ENCODE data around the gene ILK.

Gene ILK

GRCh38 chr11:6628526-6628925 lies 25.0 kb downstream of the ILK start:
- H3K79me2 ChIP-seq (ENCODE audit: control insufficient read depth, insufficient read depth, low read length) = no peaks in the 10 kb centered on the region
- peaks cover 5% of the 10 kb centered on the region for H3K27me3 ChIP-seq (ENCODE audit: insufficient read depth, low read length, poor library complexity)
- no peak overlapping the region for H2AK5ac ChIP-seq (ENCODE audit: low read length)
- H4K8ac ChIP-seq (ENCODE audit: low read depth, low read length) = no peak overlapping the region
- H3K4me2 ChIP-seq (ENCODE audit: low read length) = no peak overlapping the region
- H3K27ac ChIP-seq (ENCODE audit: low read depth, low read length) = no peak overlapping the region
- no peak overlapping the region for H3K18ac ChIP-seq (ENCODE audit: low read length)
- H3K4me1 ChIP-seq (ENCODE audit: control insufficient read depth, low read depth, low read length) = no peaks in the 10 kb centered on the region
- no CpG with 5 or more reads among the region's 4 CpGs for WGBS (ENCODE audit: extremely low coverage, insufficient coverage, low lambda C conversion rate)
- no peak for DNase-seq
- no peaks in the 10 kb centered on the region for H3K79me1 ChIP-seq (ENCODE audit: low read length)
- H3K9ac ChIP-seq (ENCODE audit: low read length) = no peak overlapping the region
- H3K4ac ChIP-seq (ENCODE audit: low read depth, low read length) = no peak overlapping the region
- no peak overlapping the region for H3K4me3 ChIP-seq (ENCODE audit: low read length)
- H2BK15ac ChIP-seq (replicated peaks; ENCODE audit: low read depth) = no peak overlapping the region
- no peak overlapping the region for H4K5ac ChIP-seq (ENCODE audit: low read length)
- no peak overlapping the region for H2BK5ac ChIP-seq (ENCODE audit: low read length)
- H3K23ac ChIP-seq (ENCODE audit: low read length) = no peak overlapping the region
- no peaks in the 10 kb centered on the region for H3K36me3 ChIP-seq (ENCODE audit: control insufficient read depth, insufficient read depth, low read length)
- no peak overlapping the region for H2BK120ac ChIP-seq (ENCODE audit: low read depth, low read length)
- H3K56ac ChIP-seq (ENCODE audit: low read length) = no peak overlapping the region

DNA sequence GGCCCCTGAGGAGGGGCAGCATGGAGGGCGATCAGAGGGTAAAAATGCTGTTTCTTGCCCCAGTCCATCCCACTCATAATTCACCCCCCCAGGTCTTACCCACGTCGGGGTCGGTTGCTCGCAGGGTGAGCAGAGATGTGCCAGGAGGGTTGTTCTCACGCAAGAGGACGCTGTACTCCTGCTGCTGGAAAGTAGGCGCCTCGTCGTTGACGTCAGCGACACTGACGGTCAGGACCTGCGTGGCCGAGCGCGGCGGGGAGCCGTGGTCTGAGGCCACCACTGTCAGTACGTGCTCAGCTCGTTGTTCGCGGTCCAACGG lies 26.0 kb downstream of the ILK start:
- no peak overlapping the region for H4K5ac ChIP-seq (ENCODE audit: low read length)
- no peak overlapping the region for H3K4ac ChIP-seq (ENCODE audit: low read depth, low read length)
- DNase-seq = no peak
- H3K4me2 ChIP-seq (ENCODE audit: low read length) = no peak overlapping the region
- peaks cover 5% of the 10 kb centered on the region for H3K27me3 ChIP-seq (ENCODE audit: insufficient read depth, low read length, poor library complexity)
- H2BK5ac ChIP-seq (ENCODE audit: low read length) = no peak overlapping the region
- H3K79me1 ChIP-seq (ENCODE audit: low read length) = no peaks in the 10 kb centered on the region
- H3K23ac ChIP-seq (ENCODE audit: low read length) = no peak overlapping the region
- H3K18ac ChIP-seq (ENCODE audit: low read length) = no peak overlapping the region
- H3K4me3 ChIP-seq (ENCODE audit: low read length) = no peak overlapping the region
- H2BK120ac ChIP-seq (ENCODE audit: low read depth, low read length) = no peak overlapping the region
- H4K8ac ChIP-seq (ENCODE audit: low read depth, low read length) = no peak overlapping the region
- no peak overlapping the region for H3K27ac ChIP-seq (ENCODE audit: low read depth, low read length)
- WGBS (ENCODE audit: extremely low coverage, insufficient coverage, low lambda C conversion rate) = no CpG with 5 or more reads among the region's 24 CpGs
- peak overlapping the region; percentile 37 for H3K56ac ChIP-seq (ENCODE audit: low read length)
- no peaks in the 10 kb centered on the region for H3K36me3 ChIP-seq (ENCODE audit: control insufficient read depth, insufficient read depth, low read length)
- H2AK5ac ChIP-seq (ENCODE audit: low read length) = no peak overlapping the region
- no peak overlapping the region for H3K9ac ChIP-seq (ENCODE audit: low read length)
- no peaks in the 10 kb centered on the region for H3K4me1 ChIP-seq (ENCODE audit: control insufficient read depth, low read depth, low read length)
- H2BK15ac ChIP-seq (replicated peaks; ENCODE audit: low read depth) = no peak overlapping the region
- no peaks in the 10 kb centered on the region for H3K79me2 ChIP-seq (ENCODE audit: control insufficient read depth, insufficient read depth, low read length)

GRCh38 chr11:6629892-6630631 lies 26.5 kb downstream of the ILK start:
- H2BK15ac ChIP-seq (replicated peaks; ENCODE audit: low read depth) = no peak overlapping the region
- DNase-seq = peak; percentile 55
- H4K8ac ChIP-seq (ENCODE audit: low read depth, low read length) = no peak overlapping the region
- no peak overlapping the region for H2AK5ac ChIP-seq (ENCODE audit: low read length)
- no peak overlapping the region for H3K4ac ChIP-seq (ENCODE audit: low read depth, low read length)
- no peak overlapping the region for H2BK5ac ChIP-seq (ENCODE audit: low read length)
- H3K27me3 ChIP-seq (ENCODE audit: insufficient read depth, low read length, poor library complexity) = peaks cover 5% of the 10 kb centered on the region
- no peak overlapping the region for H3K4me3 ChIP-seq (ENCODE audit: low read length)
- no CpG with 5 or more reads among the region's 102 CpGs for WGBS (ENCODE audit: extremely low coverage, insufficient coverage, low lambda C conversion rate)
- peak overlapping the region; percentile 15 for H3K9ac ChIP-seq (ENCODE audit: low read length)
- H3K4me1 ChIP-seq (ENCODE audit: control insufficient read depth, low read depth, low read length) = no peaks in the 10 kb centered on the region
- H3K79me2 ChIP-seq (ENCODE audit: control insufficient read depth, insufficient read depth, low read length) = no peaks in the 10 kb centered on the region
- no peaks in the 10 kb centered on the region for H3K36me3 ChIP-seq (ENCODE audit: control insufficient read depth, insufficient read depth, low read length)
- H3K23ac ChIP-seq (ENCODE audit: low read length) = no peak overlapping the region
- H2BK120ac ChIP-seq (ENCODE audit: low read depth, low read length) = no peak overlapping the region
- no peaks in the 10 kb centered on the region for H3K79me1 ChIP-seq (ENCODE audit: low read length)
- no peak overlapping the region for H4K5ac ChIP-seq (ENCODE audit: low read length)
- H3K27ac ChIP-seq (ENCODE audit: low read depth, low read length) = no peak overlapping the region
- no peak overlapping the region for H3K18ac ChIP-seq (ENCODE audit: low read length)
- H3K4me2 ChIP-seq (ENCODE audit: low read length) = peak overlapping the region; percentile 67
- peak overlapping the region; percentile 37 for H3K56ac ChIP-seq (ENCODE audit: low read length)

GRCh38 chr11:6630632-6631291 lies 27.2 kb downstream of the ILK start:
- Histone ChIP-seq H3K18ac (ENCODE audit: low read length) (no peak overlapping the region), H3K4me3 (ENCODE audit: low read length) (no peak overlapping the region), H3K23ac (ENCODE audit: low read length) (no peak overlapping the region), H3K36me3 (ENCODE audit: control insufficient read depth, insufficient read depth, low read length) (no peaks in the 10 kb centered on the region), H3K4me2 (ENCODE audit: low read length) (peak overlapping the region; percentile 67), H3K27me3 (ENCODE audit: insufficient read depth, low read length, poor library complexity) (peaks cover 5% of the 10 kb centered on the region), H3K4me1 (ENCODE audit: control insufficient read depth, low read depth, low read length) (no peaks in the 10 kb centered on the region), H3K9ac (ENCODE audit: low read length) (no peak overlapping the region), H2AK5ac (ENCODE audit: low read length) (no peak overlapping the region), H3K79me1 (ENCODE audit: low read length) (no peaks in the 10 kb centered on the region), H3K56ac (ENCODE audit: low read length) (no peak overlapping the region), H4K8ac (ENCODE audit: low read depth, low read length) (no peak overlapping the region), H3K79me2 (ENCODE audit: control insufficient read depth, insufficient read depth, low read length) (no peaks in the 10 kb centered on the region), H3K4ac (ENCODE audit: low read depth, low read length) (no peak overlapping the region), H4K5ac (ENCODE audit: low read length) (no peak overlapping the region), H2BK15ac (replicated peaks; ENCODE audit: low read depth) (no peak overlapping the region), H2BK120ac (ENCODE audit: low read depth, low read length) (no peak overlapping the region), H2BK5ac (ENCODE audit: low read length) (no peak overlapping the region), H3K27ac (ENCODE audit: low read depth, low read length) (no peak overlapping the region)
- no CpG with 5 or more reads among the region's 28 CpGs for WGBS (ENCODE audit: extremely low coverage, insufficient coverage, low lambda C conversion rate)
- DNase-seq = no peak

- Histone ChIP-seq H2AK5ac (ENCODE audit: low read length) (no peak overlapping the region), H3K9ac (ENCODE audit: low read length) (no peak overlapping the region), H3K4me1 (ENCODE audit: control insufficient read depth, low read depth, low read length) (no peaks in the 10 kb centered on the region), H3K79me2 (ENCODE audit: control insufficient read depth, insufficient read depth, low read length) (no peaks in the 10 kb centered on the region), H2BK15ac (replicated peaks; ENCODE audit: low read depth) (no peak overlapping the region), H4K8ac (ENCODE audit: low read depth, low read length) (no peak overlapping the region), H3K36me3 (ENCODE audit: control insufficient read depth, insufficient read depth, low read length) (no peaks in the 10 kb centered on the region), H3K27me3 (ENCODE audit: insufficient read depth, low read length, poor library complexity) (peaks cover 5% of the 10 kb centered on the region), H2BK5ac (ENCODE audit: low read length) (no peak overlapping the region), H3K18ac (ENCODE audit: low read length) (no peak overlapping the region), H3K4me3 (ENCODE audit: low read length) (no peak overlapping the region), H3K79me1 (ENCODE audit: low read length) (no peaks in the 10 kb centered on the region), H3K56ac (ENCODE audit: low read length) (no peak overlapping the region), H3K4me2 (ENCODE audit: low read length) (no peak overlapping the region), H4K5ac (ENCODE audit: low read length) (no peak overlapping the region), H3K27ac (ENCODE audit: low read depth, low read length) (no peak overlapping the region), H3K4ac (ENCODE audit: low read depth, low read length) (no peak overlapping the region), H3K23ac (ENCODE audit: low read length) (no peak overlapping the region), H2BK120ac (ENCODE audit: low read depth, low read length) (no peak overlapping the region)
- no CpG with 5 or more reads among the region's 11 CpGs for WGBS (ENCODE audit: extremely low coverage, insufficient coverage, low lambda C conversion rate)
- DNase-seq = no peak
These were observed 27.9 kb downstream of the ILK start for GRCh38 chr11:6631361-6631890.

All from mesendoderm (in vitro differentiated cells).